GM18508 (cell line): ENCODE measurements around the gene LUC7L3.
"Not testable (repeated sequence)": the region's sequence is repeated elsewhere in the genome, so short reads cannot be mapped to it uniquely, and the experiment has no call there.

Experiments used
- ATAC-seq: cut with Tn5 transposase; IDR thresholded peaks from one replicate; pipeline ENCODE4 v1.9.1; 2021; ENCODE audit warnings: moderate number of reproducible peaks; ENCODE audit not compliant: insufficient read depth, unreplicated experiment

LUC7L3 gene

DNA sequence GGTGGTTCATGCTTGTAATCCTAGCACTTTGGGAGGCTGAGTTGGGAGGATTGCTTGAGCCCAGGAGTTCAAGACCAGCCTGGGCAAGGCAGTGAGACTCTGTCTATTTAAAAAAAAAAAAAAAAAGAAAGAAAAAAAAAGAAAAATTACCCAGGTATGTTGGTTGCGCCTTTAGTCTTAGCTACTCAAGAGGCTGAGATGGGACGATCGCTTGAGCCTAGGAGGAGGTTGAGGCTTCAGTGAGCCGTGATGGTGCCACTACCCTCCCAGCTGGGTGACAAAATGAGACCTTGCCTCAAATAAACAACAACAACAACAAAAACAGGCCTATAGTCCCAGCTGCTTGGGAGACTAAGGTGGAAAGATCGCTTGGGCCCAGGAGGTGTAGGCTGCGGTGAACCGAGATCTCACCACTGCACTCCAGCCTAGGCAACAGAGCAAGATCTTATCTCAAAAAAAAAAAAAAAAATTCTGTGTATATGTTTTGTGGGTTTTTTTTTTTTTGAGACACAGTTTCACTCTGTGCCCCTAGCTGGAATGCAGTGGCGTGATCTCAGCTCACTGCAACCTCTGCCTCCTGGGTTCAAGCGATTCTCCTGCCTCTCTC, 60.4 kb downstream of the LUC7L3 start:
- no peak for ATAC-seq

DNA sequence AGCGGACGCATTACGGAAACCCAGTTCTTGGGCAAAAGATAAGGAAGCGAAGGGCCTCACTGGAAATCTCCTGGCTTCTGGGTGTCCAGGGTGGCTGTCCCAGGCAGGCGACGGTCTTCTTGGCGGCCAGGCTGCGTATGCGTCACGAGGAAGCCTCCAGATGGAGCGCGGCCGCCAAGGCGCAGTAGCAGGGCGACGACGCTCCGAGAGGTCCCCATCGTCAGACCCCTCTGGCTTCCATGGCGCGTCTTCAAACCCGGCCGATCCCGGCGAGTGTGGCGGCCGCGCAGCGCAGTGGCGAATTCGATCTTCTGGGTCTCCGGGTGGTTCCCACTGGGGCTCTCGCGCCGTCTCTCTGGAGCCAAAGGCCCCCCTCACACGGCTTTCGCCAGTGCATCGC, 61.8 kb downstream of the LUC7L3 start:
- ATAC-seq, result no peak

DNA sequence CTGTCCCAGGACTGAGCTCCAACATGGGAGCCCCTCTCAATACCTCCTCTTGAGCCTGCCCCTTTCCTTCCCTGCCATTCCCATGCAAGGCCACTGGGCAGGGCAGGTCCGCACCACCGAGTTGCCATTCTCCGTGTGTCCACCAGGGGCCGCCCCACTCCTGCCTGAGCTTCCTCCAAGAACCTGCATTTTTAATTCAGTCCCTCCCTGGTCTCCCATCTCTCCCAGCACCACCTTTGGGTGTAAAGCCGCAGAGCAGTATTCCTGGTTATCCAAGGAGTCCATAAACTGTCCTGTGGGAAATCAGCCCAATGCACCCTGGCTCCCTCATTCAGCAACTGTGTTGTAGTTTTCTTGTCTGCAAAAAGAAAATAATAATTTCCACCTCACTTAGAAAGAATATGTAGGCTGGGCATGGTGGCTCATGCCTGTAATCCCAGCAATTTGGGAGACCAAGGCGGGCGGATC, 63.8 kb downstream of the LUC7L3 start:
- no peak for ATAC-seq

DNA sequence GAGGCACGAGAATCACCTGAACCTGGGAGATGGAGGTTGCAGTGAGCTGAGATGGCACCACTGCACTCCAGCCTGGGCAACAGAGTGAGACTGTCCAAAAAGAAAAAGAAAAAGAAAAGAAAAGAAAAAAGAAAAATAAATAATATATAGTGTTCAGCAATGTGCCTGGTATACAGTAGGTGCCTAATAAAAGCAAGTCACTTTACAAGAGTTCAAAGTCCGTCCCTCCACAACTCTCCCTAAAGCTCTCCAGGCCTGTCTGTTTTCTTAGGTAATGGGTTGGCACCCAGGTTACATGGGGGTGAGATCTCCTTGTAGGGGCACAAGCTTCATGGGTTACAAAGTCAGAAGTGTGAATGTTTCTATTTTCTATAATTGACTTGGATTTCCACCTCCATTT, 64.5 kb downstream of the LUC7L3 start:
- ATAC-seq, result no peak

DNA sequence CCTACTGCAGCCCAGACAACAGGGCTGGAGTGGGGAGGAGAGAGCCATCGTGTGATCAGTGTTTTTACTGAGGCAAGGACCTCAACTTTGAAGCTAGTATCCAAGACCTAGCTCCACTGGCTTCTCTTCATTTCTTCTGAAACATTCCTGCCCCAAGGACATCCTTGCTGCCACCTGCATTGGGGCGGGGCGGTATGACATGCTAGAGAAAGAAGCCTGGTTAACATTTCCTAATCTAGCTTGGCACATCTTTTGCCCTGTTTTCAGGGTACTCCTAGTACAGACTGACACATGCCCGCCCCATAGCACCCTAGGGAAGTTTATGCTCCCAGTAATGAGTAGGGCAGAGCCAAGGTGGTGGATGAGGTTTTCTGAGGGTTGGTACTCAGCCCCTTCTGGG, 65.7 kb downstream of the LUC7L3 start:
- no peak for ATAC-seq

DNA sequence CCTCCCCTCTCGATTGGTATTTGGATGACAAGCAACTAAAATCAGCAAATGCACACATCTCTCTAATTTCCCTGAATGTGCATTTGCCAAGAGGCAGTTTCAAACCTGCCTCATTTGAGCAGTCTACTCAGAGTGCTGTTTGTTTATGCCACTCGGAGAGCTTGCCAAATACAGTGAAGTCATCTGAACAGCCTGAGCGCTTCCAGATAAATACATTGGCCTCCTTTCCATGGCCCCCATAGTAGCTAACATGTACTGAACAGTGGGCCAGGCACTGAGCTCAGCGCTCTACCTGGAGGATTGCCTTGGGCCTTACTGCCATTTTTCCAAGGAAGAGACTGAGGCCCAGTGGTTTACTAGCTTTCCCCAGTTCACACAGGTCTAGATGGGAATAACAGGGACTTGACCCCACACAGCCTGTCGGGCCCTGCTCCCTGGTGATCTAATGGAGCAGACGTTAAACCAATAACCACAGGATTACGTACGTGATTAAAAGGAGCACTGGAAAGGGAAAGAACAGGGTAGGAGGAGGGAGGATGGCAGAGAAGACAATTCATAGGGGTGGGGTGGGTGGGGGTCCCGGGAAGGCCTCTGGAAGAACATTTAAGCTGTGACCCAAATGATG, 66.7 kb downstream of the LUC7L3 start:
- ATAC-seq, result no peak

DNA sequence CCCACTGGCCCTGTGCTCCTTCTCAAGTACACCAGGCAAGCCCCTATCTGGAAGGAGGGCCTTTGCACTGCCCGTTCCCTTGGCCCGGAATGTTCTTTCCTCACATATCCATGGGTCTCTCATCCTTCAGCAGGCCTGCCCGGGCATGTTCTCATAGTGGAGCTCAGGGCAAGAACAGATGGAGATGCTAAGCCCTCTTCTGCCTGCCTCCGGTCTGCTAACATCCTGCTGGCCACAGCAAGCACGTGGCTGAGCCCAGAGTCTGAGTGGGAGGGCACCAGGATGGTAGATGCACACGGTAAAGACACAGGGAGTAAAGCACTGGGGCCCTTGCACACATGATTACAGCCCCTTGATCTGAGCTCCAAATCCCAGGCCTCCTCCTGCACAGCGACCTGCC, 67.7 kb downstream of the LUC7L3 start:
- no peak for ATAC-seq

DNA sequence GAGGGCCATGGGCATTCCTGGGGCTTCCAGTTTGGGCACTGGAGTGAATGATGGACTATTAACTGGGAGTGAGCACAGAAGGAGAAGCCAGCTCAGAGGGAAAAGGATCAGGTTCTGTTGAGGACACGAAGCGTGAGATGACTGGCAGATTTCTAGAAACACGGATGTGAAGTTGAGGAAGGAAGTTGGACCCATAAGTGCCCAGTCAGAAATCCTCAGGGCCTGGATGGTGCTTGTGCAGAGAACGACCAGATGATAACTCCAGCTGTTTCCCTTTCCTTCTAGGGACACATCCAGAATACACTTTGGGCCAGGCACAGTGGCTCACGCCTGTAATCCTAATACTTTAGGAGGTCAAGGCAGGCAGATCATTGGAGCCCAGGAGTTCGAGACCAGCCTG, 71.2 kb downstream of the LUC7L3 start:
- no peak for ATAC-seq

DNA sequence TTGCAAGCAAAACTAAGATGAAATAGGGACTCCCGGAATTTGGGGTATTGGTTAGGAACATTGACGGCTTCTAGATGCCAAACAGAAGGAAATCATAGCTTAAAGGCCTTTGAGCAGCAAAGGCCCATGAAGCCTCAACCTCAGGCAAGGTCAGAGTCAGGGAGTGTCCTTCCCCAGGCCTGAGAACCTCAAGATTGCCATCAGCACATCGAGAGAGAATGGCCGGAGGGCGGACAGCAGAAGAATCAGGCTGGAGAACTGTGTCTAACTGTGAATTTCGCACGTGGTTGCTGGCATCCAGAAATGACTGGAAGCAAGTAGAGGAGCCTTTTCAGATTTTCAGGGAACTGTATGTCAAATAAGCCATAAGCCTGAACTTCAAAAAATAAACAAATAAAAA, 72.7 kb downstream of the LUC7L3 start:
- ATAC-seq, result no peak

DNA sequence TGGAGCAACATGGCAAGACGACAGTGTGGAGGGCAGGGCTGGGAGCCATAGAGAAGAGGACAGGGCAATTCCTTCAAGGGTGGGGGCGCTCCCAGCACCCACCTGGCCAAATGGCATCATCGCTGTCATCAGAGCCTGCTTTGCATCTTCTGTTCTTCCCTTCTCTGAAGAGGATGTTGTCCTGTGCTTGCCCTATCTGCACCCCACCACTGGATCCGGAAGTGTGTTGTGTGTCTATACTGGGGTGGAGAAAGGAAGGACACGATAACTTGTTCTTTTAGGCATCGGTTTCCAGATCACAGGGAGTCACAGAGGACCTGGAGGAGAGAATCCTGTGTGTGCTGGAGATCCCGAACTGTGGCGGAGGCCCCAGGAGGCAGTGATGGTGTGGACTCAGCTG, 73.6 kb downstream of the LUC7L3 start:
- ATAC-seq, result no peak

DNA sequence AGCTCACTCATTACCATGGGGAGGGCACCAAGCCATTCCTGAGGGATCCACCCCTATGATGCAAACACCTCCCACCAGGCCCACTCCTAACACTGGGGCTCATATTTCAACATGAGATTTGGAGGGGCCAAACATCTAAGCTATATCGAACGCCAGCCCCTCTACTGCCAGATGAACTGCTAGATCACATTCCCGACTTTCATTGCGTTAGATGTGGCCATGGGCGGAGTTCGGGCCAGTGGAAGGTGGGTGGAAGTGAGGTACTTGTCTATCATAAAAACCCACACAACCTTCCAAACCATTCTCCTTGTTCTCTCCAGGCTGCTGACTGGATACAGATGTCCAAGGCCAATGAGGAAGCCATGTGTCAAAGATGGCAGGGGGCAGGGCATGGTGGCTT, 75.0 kb downstream of the LUC7L3 start:
- ATAC-seq, result no peak

DNA sequence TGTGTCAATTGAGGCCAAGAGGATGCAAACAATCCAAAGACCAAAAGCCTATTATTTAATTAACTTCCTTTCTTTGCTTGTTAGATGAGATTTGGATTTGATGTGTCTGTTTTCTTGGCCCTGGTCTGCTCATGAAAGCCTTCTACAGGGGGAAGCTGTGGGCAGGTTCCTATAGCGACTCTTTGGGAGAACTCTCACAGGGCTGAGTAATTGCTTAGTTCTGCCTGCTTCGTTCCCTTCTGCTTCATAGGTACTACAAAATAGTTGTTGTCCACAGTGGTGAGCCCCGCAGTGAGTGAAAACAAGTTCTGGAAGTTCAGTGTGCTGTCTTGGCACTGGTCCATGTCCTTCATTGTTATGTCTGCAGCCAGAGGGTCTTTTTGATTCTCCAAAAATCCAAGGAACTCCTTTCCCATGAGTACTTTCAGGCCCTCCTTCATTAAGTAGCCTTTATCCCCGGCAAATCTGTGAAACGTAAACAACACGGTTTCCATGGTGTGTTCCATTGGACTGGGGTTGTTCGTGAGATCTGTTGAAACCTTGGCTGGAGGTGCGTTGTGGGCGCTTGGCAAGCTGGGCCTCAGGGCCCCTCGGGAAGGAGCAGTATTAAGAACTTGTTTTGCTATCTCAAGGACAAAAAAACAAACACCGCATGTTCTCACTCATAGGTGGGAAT, 77.9 kb downstream of the LUC7L3 start:
- ATAC-seq, result no peak

DNA sequence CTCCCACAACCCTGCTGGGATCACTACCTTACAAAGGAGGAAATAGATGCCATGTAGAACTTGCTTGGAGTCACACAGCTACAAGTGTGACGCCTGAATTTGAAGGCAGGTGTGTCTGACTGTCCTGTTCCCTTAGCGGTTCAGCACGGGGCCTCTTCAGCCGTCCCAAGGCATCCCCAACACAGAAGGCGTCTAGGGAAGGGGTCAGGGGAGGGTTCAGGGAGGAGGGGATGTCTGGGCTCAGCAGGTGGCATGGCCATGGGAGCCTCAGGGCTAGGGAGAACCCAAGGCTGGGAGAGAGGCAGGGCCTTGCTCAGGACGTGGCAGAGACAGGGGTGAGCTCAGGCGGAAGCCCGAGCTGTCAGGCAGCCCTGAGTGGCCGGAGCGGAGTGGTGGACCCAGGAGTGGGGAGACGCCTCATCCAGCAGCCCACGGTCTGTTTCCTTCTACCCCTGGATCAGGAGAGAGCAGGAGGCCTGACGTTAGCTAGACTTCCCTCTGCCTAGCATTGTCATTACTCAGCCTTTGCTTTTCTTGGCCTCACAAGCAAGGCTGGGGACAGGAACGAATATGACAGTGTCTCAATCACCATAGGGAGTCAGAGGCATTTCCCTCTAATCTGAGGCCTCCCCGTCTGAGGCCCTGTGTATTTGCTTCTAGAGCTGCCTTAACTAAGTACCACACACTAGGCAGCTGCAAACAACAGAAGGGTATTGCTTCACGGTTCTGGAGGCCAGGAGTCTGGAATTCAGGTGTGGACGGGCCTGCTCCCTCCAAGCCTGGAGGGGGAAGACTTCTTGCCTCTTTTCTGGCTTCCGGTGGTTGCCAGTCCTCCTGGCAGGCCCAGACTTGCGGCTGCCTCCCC, 79.3 kb downstream of the LUC7L3 start:
- ATAC-seq, result no peak

DNA sequence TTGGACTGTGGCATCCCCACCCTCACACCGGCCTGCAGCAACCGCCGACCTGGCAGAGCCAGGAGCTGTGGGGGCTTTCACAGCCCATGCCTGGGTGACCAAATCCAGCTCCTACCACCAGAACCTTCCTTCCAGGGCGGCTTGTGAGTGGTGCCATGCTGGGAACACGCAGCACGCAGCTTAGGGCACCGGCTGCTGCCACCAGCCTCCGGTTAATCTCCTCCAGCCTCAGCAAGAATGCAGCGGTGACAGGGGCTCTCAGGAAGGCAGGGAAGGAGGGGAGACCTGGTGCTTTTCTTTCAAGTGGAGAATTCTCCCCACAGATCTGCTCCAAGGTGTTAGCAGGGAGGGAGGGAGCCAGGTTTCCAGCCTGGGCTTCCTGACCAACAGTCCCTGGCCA, 80.2 kb downstream of the LUC7L3 start:
- no peak for ATAC-seq

DNA sequence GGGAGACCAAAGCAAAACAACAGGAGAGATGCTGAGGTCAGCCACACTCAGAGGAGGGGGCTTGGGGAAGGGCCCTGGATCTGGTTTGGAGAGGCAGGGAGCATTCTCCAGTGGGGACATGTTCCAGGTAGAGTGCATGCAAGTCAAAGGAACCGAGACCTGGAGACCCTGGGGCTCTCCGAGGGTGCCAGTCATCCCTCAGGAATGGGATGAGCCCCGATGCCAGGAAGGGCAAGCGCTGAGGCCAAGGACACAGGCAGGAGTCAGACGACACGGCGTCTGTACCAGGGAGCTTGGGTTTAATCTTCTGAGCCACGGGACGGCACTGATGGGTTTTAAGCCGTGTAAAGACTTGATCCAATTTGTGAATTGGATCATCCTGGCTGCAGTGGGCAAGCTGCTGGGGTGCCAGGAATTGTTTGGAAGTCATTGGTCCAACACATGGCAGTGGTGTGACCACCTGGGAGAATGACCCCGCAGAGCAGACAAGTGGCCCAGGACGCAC, 80.8 kb downstream of the LUC7L3 start:
- ATAC-seq, result no peak

DNA sequence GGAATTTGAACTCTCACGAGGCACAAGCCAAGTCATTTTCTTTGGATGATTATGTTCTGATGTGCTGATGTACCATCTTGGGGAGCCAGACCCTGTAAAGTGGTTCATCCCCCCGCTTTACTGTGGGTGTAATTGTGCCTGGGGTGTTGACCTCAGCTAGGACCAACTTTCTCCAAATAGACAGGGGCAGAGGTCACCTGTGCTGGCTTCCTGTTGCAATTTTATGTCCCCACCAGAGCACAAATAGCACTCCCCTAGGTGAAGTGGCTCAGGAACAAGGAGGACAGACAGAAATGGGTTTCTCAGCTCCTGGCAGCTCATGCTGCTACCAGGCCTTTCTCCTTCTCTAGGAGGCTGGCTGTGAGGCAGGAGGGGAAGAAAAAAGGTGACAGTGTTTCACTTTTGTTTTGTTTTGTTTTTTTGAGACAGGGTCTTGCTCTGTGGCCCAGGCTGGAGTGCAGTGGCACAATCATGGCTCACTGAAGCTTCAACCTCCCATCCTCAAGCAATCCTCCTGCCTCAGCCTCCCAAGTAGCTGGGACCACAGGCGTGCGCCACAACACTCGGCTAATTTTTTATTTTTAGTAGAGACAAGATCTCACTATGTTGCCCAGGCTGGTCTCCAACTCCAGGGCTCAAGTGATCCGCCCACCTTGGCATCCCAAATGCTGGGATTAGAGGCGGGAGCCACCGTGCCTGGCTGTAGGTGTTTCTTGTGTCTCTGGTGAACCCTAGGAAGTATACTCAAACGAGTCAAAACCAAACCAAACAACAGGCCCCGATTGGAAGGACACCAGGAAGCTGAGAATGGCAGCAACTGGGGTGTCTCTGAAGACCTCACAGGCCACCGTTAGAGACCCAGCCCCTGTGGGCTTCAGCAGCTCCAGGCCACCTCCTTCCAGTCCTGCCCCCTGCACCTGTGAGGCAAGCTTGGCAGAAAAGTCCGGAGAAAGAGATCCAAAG, 83.5 kb downstream of the LUC7L3 start:
- no peak for ATAC-seq

DNA sequence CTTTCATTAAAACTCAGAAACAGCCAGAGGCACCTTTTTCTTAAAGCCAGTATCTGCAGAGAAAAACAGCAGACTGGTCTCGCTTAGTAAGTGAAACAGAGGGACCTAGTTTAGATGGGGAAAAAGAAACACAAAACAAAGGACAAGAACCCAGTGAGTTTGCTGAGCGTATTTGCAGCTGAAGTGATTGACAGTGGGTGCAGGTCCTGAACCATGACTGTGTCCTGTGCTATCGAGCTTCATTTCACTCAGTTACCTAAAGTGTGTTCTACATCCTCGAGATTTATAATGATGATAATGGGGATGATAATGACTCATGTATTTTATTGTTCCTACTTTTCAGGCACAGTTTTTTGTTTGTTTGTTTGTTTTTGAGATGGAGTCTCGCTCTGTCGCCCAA, 84.3 kb downstream of the LUC7L3 start:
- ATAC-seq, result no peak

DNA sequence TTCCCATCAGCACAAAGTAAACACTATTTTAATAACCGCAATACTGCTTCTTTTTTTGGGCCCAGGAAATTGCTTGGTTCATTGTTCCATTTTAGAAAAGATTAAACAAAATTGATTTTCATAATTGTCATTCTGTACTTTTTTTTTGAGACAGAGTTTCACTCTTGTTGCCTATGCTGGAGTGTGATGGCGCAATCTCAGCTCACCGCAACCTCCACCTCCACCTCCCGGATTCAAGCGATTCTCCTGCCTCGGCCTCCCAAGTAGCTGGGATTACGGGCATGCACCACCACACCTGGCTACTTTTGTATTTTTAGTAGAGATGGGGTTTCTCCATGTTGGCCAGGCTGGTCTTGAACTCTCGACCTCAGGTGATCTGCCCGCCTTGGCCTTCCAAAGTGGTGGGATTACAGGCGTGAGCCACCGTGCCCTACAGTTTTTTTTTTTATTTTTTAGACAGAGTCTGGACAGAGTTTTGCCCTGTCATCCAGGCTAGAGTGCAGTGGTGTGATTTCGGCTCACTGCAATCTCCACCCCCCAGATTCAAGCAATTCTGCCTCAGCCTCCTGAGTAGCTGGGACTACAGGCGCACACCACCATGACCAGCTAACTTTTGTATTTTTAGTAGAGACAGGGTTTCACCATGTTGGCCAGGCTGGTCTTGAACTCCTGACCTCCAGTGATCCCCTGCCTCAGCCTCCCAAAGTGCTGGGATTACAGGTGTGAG, 85.5 kb downstream of the LUC7L3 start:
- ATAC-seq, result not testable (repeated sequence)

DNA sequence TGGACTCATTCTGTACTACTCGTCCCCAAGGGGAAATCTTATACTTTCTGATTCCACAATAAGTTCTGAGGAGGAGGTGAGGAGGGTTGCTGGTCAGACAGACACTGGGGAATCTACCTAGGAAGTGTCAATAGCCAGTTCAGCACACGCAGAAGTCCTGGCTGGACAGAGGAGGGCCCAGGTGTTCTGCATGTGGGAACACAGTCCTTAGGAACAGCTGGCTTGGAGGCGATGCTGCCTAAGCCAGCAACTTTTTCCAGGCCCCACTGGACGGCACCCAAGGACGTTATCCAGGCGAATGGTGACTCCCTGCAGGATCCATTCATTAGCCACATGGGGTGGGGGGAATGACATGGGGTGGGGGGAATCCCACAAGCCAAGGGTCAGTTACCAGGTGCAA, 86.1 kb downstream of the LUC7L3 start:
- ATAC-seq, result no peak
